Central memory CD8-positive, alpha-beta T cell (primary cell): ENCODE data around the gene KCNE3.

Source experiments
- ATAC-seq: fragments of 150-1000 bp; cut with Tn5 transposase; replicated peaks from 2 replicates; pipeline ENCODE4 v1.10.0; 2022; ENCODE audit warnings: mild to moderate bottlenecking, moderate FRiP score, moderate number of reproducible peaks; ENCODE audit not compliant: poor library complexity, severe bottlenecking; ENCODE audit errors: extremely low read depth
- DNase-seq, 2 donors: peaks; one replicate each; pipeline ENCODE4 v3.0.0; 2021; ENCODE audit warnings: low spot score in 2 of 2
- H3K27ac Mint-ChIP-seq: one replicate; pipeline ENCODE4 v1.8.0; 2022; ENCODE audit warnings: low read depth, mild to moderate bottlenecking, moderate library complexity, mixed read lengths
- H3K27me3 Mint-ChIP-seq: one replicate; pipeline ENCODE4 v1.8.0; 2022; ENCODE audit warnings: mixed read lengths
- H3K36me3 Mint-ChIP-seq: one replicate; pipeline ENCODE4 v1.8.0; 2022; ENCODE audit warnings: mild to moderate bottlenecking, moderate library complexity, mixed read lengths; ENCODE audit not compliant: insufficient read depth
- H3K4me1 Mint-ChIP-seq: one replicate; pipeline ENCODE4 v1.8.0; 2022; ENCODE audit warnings: mixed read lengths
- H3K4me3 Mint-ChIP-seq: one replicate; pipeline ENCODE4 v1.8.0; 2022; ENCODE audit warnings: mild to moderate bottlenecking, moderate library complexity, mixed read lengths
- H3K9me3 Mint-ChIP-seq: one replicate; pipeline ENCODE4 v1.8.0; 2022; ENCODE audit warnings: mixed read lengths

KCNE3 gene

DNA sequence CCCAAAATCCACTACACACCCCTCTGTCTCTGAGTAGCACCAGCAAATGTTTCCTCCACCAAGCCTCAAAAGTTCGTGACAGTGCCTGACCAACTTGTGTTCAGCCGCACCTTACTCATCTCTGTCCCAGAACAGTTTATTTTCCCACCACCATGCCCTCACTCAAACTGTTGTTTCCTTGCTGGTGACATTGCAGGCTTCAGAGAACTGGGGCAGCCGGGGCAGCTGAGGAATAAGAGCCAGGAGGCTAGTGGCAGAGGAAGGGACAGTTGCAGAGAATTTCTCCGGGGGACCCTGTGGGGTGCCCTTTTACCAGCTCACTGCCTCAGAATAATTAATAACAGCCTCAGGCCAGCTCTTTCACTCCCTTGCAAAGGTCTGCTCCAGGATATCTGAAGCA lies 709 bp upstream of the KCNE3 start:
- no peak for DNase-seq
- H3K27ac Mint-ChIP-seq: no peak overlapping the region
- no peak for ATAC-seq
- peaks cover 47% of the 10 kb centered on the region for H3K27me3 Mint-ChIP-seq
- H3K4me3 Mint-ChIP-seq: no peak overlapping the region
- H3K36me3 Mint-ChIP-seq: peaks cover 2% of the 10 kb centered on the region
- H3K4me1 Mint-ChIP-seq: no peaks in the 10 kb centered on the region
- H3K9me3 Mint-ChIP-seq: no peaks in the 10 kb centered on the region

DNA sequence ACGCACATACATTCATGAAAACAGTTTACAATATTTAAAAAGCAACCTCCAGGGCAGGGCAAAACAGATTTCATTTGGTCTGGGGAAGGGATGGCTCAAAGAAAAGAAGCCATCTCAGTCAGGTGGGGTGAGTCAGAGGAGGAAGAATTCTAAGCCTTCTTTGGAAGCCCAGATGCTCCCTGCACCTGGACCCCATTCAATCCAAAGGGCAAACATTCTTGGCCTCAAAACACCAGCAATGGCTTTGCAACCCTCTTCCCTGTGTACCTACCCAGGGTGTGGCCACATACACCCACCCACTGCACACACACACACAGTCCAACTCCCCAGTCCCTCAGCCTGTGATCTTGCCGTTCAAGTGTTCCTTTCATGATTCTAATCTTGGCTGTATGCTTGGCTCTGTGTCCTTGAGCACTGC lies 2.0 kb downstream of the KCNE3 start:
- no peak overlapping the region for H3K27ac Mint-ChIP-seq
- DNase-seq: no peak

DNA sequence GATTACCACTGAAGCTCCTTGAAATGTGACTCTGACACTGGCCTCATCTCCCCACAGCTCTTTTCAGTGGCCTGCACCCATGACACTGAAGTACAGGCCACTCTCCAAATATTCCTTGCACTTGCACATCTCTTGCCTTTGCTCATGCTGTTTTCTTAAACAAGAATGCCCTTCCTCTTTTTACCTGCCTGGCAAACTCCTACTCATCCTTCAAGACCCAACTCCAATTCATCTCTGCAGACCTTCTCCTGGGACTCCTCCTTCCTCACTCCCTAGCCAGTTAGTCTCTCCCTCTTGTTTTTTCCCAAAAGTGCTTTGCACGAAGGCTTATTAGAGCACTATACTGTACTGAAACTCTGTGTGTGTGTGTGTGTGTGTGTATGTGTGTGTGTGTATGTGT lies 2.6 kb downstream of the KCNE3 start:
- H3K4me3 Mint-ChIP-seq: no peak overlapping the region
- peaks cover 26% of the 10 kb centered on the region for H3K27me3 Mint-ChIP-seq
- no peaks in the 10 kb centered on the region for H3K9me3 Mint-ChIP-seq
- H3K4me1 Mint-ChIP-seq: no peaks in the 10 kb centered on the region
- DNase-seq (no peak), ATAC-seq (no peak)
- peaks cover 2% of the 10 kb centered on the region for H3K36me3 Mint-ChIP-seq
- H3K27ac Mint-ChIP-seq: no peak overlapping the region

More for the DNA sequence above, 2.0 kb downstream of the KCNE3 start:
- peaks cover 26% of the 10 kb centered on the region for H3K27me3 Mint-ChIP-seq
- no peaks in the 10 kb centered on the region for H3K9me3 Mint-ChIP-seq
- no peaks in the 10 kb centered on the region for H3K4me1 Mint-ChIP-seq
- no peak overlapping the region for H3K4me3 Mint-ChIP-seq
- no peak for ATAC-seq
- H3K36me3 Mint-ChIP-seq: peaks cover 2% of the 10 kb centered on the region

DNA sequence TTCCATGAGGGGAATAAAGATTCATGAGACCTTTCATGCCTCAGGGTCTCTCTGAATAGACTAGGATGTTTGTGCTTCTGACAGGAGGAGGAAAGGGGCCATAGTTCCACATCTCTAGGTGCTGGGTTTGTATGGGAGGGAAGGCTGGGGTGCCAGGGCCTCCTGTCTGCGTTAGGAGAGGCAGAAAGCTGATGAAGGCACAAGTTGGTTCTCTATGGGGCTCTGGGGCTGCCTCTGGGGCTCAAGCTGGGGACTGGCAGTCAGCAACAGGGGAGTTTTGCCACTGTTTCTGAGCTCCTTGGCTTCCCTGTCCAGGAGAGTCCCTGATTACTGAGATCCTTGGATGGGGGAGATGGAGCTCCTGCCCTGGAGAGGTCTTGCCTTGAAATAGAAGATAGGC lies 4.1 kb downstream of the KCNE3 start:
- ATAC-seq (no peak), DNase-seq (no peak)
- Mint-ChIP-seq H3K9me3 (no peaks in the 10 kb centered on the region), H3K27ac (no peak overlapping the region), H3K4me1 (no peaks in the 10 kb centered on the region), H3K4me3 (no peak overlapping the region), H3K27me3 (peaks cover 25% of the 10 kb centered on the region), H3K36me3 (peaks cover 2% of the 10 kb centered on the region)

- H3K27ac Mint-ChIP-seq: no peak overlapping the region
- H3K27me3 Mint-ChIP-seq: peaks cover 19% of the 10 kb centered on the region
- peaks cover 2% of the 10 kb centered on the region for H3K36me3 Mint-ChIP-seq
- ATAC-seq (no peak), DNase-seq (no peak)
- H3K9me3 Mint-ChIP-seq: no peaks in the 10 kb centered on the region
- no peaks in the 10 kb centered on the region for H3K4me1 Mint-ChIP-seq
- H3K4me3 Mint-ChIP-seq: no peak overlapping the region
Measured at GRCh38 chr11:74462631-74463030, 4.7 kb downstream of the KCNE3 start.

DNA sequence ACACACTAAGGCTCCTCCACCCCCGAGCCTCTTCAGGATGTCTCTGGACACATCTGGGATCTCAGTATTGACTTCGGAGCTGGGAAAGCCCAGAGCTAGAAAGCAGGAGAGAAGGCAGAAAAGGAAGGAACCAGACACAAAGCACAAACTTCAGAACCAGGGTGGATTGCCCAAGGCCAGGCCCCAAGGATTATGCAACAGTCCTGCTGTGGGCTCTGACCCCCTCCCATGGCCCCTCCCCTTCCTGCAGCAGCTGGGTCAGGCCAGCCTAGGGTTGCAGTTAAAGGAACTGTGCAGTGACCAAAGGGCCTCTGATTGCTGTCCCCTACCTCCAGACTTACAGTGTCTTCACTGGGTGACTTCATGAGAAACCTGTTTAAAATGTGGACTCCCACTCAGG lies 5.3 kb downstream of the KCNE3 start:
- no peaks in the 10 kb centered on the region for H3K4me1 Mint-ChIP-seq
- ATAC-seq (no peak), DNase-seq (no peak)

GRCh38 chr11:74460481-74461154 lies 6.7 kb downstream of the KCNE3 start:
- peaks cover 6% of the 10 kb centered on the region for H3K27me3 Mint-ChIP-seq
- H3K9me3 Mint-ChIP-seq: no peaks in the 10 kb centered on the region
- DNase-seq (no peak), ATAC-seq (no peak)
- H3K27ac Mint-ChIP-seq: no peak overlapping the region
- peaks cover 2% of the 10 kb centered on the region for H3K36me3 Mint-ChIP-seq
- H3K4me1 Mint-ChIP-seq: no peaks in the 10 kb centered on the region
- H3K4me3 Mint-ChIP-seq: no peak overlapping the region

More for the DNA sequence above, 5.3 kb downstream of the KCNE3 start:
- H3K27me3 Mint-ChIP-seq: peaks cover 18% of the 10 kb centered on the region
- H3K27ac Mint-ChIP-seq: no peak overlapping the region
- H3K36me3 Mint-ChIP-seq: peaks cover 2% of the 10 kb centered on the region
- no peak overlapping the region for H3K4me3 Mint-ChIP-seq
- no peaks in the 10 kb centered on the region for H3K9me3 Mint-ChIP-seq

- no peak for ATAC-seq
- Mint-ChIP-seq H3K4me3 (no peak overlapping the region), H3K4me1 (no peaks in the 10 kb centered on the region), H3K27me3 (peaks cover under 1% of the 10 kb centered on the region), H3K27ac (no peak overlapping the region), H3K36me3 (peaks cover 2% of the 10 kb centered on the region), H3K9me3 (no peaks in the 10 kb centered on the region)
- no peak for DNase-seq
Measured at GRCh38 chr11:74460065-74460464, 7.3 kb downstream of the KCNE3 start.

DNA sequence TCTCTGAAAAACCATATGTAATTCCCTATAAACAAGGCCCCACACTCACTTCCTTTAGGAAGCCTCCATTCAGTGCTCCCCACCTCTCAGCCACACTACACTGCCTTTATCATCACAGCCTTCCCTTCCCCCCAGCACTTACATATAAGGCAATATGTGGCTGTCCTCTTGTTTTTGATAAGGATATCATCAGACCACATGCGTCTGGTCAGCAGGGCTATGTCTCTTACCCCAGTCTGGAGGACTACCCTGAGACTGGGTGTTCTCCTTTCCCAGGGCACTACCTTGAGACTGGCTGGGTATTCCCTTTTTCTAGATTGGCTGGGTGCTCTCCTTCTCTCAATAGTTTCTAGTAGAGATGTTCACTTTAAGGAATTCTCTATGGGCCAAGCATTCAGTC lies 7.8 kb downstream of the KCNE3 start:
- no peaks in the 10 kb centered on the region for H3K9me3 Mint-ChIP-seq
- H3K4me1 Mint-ChIP-seq: no peaks in the 10 kb centered on the region
- H3K27me3 Mint-ChIP-seq: peaks cover 3% of the 10 kb centered on the region
- ATAC-seq (no peak), DNase-seq (no peak)
- peaks cover 2% of the 10 kb centered on the region for H3K36me3 Mint-ChIP-seq
- no peak overlapping the region for H3K4me3 Mint-ChIP-seq
- H3K27ac Mint-ChIP-seq: no peak overlapping the region

- no peak overlapping the region for H3K27ac Mint-ChIP-seq
- H3K27me3 Mint-ChIP-seq: peaks cover 24% of the 10 kb centered on the region
- no peaks in the 10 kb centered on the region for H3K36me3 Mint-ChIP-seq
- DNase-seq: no peak
- no peak overlapping the region for H3K4me3 Mint-ChIP-seq
- ATAC-seq: no peak
- H3K9me3 Mint-ChIP-seq: no peaks in the 10 kb centered on the region
- peaks cover 6% of the 10 kb centered on the region for H3K4me1 Mint-ChIP-seq
Measured at GRCh38 chr11:74457356-74457755, 10.0 kb downstream of the KCNE3 start.

GRCh38 chr11:74453373-74453975 lies 13.9 kb downstream of the KCNE3 start:
- no peaks in the 10 kb centered on the region for H3K36me3 Mint-ChIP-seq
- H3K27me3 Mint-ChIP-seq: peaks cover 30% of the 10 kb centered on the region
- DNase-seq (peak; percentile 27 to 33), ATAC-seq (no peak)
- no peak overlapping the region for H3K27ac Mint-ChIP-seq
- H3K9me3 Mint-ChIP-seq: no peaks in the 10 kb centered on the region
- peaks cover 12% of the 10 kb centered on the region for H3K4me1 Mint-ChIP-seq
- no peak overlapping the region for H3K4me3 Mint-ChIP-seq

GRCh38 chr11:74452366-74452765 lies 15.0 kb downstream of the KCNE3 start:
- Mint-ChIP-seq H3K4me1 (peaks cover 12% of the 10 kb centered on the region), H3K27ac (no peak overlapping the region), H3K4me3 (no peak overlapping the region), H3K27me3 (peaks cover 30% of the 10 kb centered on the region), H3K9me3 (no peaks in the 10 kb centered on the region), H3K36me3 (no peaks in the 10 kb centered on the region)
- no peak for DNase-seq
- no peak for ATAC-seq

DNA sequence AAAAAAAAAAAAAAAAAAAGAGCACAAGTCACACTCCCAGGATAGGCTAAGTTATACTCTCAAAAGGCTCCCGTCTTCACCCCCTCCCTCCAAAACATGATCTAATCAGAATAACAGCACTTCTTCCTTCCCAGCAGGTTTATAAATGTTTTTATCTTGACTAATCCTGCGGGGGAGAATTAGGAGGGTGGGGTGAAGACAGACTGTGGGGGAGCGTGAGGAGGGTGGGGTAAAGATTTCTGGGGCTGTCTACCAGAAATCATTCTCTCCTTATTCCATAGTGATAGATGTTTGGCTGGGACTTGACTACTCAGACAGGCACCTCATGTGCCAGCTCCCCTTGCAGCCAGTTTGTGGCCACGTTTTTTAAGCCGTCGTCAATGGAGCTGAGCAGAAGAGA lies 17.0 kb downstream of the KCNE3 start:
- DNase-seq: no peak
- Mint-ChIP-seq H3K27me3 (peaks cover 38% of the 10 kb centered on the region), H3K27ac (no peak overlapping the region), H3K4me3 (no peak overlapping the region), H3K4me1 (peaks cover 12% of the 10 kb centered on the region), H3K36me3 (no peaks in the 10 kb centered on the region), H3K9me3 (no peaks in the 10 kb centered on the region)
- ATAC-seq: no peak
